ENCODE measurements around the gene UBE3C. TPM values are rescaled to one million over a fixed set of nuclear protein-coding genes. Genes with fewer than 3 reads are reported as not detected.

UBE3C gene
- total RNA-seq, 4 donors from 2014 or later = 70.9 to 107 (median 100) TPM

DNA sequence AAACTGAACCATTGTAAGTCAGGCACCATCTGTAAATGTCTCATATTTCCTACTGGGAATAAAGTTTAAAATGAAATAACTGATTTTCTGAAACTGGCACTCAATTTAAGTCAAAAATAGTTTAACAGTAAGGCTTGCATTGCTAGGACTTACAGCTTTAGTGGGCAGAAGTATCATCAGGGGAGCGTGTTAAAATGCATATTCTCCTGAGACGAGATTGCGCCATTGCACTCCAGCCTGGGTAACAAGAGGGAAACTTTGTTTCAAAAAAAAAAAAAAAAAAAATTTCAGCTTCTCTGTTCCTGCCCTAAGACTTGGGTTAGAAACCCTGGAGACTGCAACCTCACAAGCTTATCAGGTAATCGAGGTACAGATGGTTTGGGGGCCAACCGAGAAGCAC is 65.4 kb downstream of the UBE3C start:
- ATAC-seq = no peak
- Histone ChIP-seq H3K27me3 (no peaks in the 10 kb centered on the region), H3K27ac (no peak overlapping the region), H3K4me1 (no peaks in the 10 kb centered on the region), H3K9me3 (no peaks in the 10 kb centered on the region), H3K36me3 (peaks cover 3 to 81% of the 10 kb centered on the region in 2 donors), H3K4me3 (no peak overlapping the region)
- WGBS, 2 donors (ENCODE audit: low coverage in 1 of 2) = 89 to 97% methylated on average over 5 of the region's 5 CpGs
- no peak for TF ChIP-seq EP300 (IDR thresholded peaks at IDR 0.05)
- no peak for TF ChIP-seq POLR2A (IDR thresholded peaks at IDR 0.05)
- no peak for TF ChIP-seq POLR2AphosphoS5 (IDR thresholded peaks at IDR 0.05)
- TF ChIP-seq, protein P1, sequence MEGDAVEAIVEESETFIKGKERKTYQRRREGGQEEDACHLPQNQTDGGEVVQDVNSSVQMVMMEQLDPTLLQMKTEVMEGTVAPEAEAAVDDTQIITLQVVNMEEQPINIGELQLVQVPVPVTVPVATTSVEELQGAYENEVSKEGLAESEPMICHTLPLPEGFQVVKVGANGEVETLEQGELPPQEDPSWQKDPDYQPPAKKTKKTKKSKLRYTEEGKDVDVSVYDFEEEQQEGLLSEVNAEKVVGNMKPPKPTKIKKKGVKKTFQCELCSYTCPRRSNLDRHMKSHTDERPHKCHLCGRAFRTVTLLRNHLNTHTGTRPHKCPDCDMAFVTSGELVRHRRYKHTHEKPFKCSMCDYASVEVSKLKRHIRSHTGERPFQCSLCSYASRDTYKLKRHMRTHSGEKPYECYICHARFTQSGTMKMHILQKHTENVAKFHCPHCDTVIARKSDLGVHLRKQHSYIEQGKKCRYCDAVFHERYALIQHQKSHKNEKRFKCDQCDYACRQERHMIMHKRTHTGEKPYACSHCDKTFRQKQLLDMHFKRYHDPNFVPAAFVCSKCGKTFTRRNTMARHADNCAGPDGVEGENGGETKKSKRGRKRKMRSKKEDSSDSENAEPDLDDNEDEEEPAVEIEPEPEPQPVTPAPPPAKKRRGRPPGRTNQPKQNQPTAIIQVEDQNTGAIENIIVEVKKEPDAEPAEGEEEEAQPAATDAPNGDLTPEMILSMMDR (IDR thresholded peaks at IDR 0.05) = no peak

DNA sequence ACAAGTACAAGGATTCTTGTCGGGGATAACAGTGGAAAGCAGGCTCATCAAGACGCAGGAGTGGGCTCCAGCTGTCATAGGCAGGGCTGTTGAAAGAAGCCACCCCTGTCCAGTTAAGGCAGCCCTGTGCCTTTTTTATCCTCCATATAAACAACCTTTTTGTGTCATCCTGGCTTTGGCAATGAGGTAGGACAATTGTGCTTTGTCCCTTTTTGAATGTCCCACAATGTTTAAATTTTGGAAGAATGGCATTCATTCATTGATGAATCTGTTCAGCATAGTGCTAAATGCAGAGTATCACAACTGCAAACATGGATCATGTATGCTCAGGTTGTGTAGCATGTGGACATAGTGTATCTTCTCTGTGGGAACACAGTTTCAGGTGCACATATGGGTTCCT is 66.7 kb downstream of the UBE3C start:
- Histone ChIP-seq H3K9me3 (no peaks in the 10 kb centered on the region), H3K4me3 (no peak overlapping the region), H3K36me3 (peaks cover 3 to 84% of the 10 kb centered on the region in 2 donors), H3K4me1 (no peaks in the 10 kb centered on the region), H3K27me3 (no peaks in the 10 kb centered on the region), H3K27ac (no peak overlapping the region)
- WGBS, 2 donors (ENCODE audit: low coverage in 1 of 2) = 83% methylated on average over 2 of the region's 2 CpGs
- TF ChIP-seq, protein P1 (IDR thresholded peaks at IDR 0.05) = no peak
- TF ChIP-seq EP300 (IDR thresholded peaks at IDR 0.05) (no peak), POLR2AphosphoS5 (IDR thresholded peaks at IDR 0.05) (no peak), POLR2A (IDR thresholded peaks at IDR 0.05) (no peak)
- no peak for ATAC-seq

DNA sequence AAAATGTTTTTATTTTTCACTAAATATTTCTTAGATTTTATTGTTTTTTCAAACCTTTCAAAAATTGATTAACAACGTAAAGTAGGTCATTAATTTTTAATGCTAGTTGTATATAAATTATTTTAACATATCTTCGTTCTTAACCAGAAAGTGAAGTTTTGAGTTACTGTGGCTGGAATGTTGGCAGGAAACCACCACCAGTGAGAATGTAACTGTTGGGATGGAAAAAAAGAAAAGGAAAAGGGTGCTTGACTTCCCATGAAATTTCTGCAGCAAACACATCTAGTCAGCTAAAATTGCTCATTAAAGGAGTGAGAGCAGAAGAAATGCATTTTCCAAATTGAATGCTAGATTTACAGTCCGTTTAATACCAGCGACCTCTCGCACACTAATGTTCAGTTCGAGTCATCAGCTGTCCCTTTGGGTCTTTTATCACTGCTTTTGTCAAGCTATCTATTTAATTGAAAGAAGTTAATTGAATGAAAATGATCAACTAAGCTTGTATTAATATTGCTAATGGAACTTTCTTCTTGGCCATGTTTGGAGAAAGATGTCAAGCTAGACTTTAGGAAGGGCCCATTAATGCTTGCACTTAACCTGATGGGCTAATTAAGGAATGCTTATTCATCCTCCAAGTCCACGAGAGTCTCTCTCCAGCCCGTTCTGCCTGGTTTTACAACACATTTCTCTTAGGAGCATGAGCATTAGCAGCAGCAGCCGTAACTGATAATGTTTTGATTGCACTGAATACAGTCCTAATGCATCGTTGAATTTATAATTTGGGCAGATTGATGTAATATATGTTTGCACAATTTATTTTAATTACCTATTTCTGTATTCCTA is 70.1 kb downstream of the UBE3C start:
- ATAC-seq = no peak
- Histone ChIP-seq H3K27me3 (no peaks in the 10 kb centered on the region), H3K4me1 (no peaks in the 10 kb centered on the region), H3K9me3 (no peaks in the 10 kb centered on the region), H3K27ac (no peak overlapping the region), H3K4me3 (no peak overlapping the region), H3K36me3 (peaks cover 0 to 85% of the 10 kb centered on the region in 2 donors)
- WGBS, 2 donors (ENCODE audit: low coverage in 1 of 2) = 57 to 73% methylated on average over 10 of the region's 10 CpGs
- TF ChIP-seq, protein P1 (IDR thresholded peaks at IDR 0.05) = no peak
- TF ChIP-seq EP300 (IDR thresholded peaks at IDR 0.05) = no peak
- TF ChIP-seq POLR2A (IDR thresholded peaks at IDR 0.05) = no peak
- TF ChIP-seq POLR2AphosphoS5 (IDR thresholded peaks at IDR 0.05) = no peak

DNA sequence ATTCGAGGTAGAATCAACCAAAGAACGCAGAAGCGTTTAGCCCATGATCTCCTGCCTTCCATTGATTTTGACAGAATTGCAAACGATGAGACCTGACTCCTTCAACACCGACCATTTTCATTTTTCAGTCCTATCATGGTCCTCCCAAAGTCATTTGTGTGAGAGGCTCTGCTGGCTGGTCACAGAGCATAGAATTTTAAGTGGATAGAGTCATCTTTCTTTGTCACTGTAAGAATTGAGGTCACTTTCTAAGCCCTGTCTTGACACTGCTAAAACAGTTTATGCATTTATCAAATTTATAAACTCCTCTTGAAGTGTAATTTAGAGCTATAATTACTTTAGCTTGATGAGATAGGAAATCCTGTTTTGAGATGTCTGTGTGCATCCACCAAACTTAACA is 72.0 kb downstream of the UBE3C start:
- TF ChIP-seq, protein P1 (IDR thresholded peaks at IDR 0.05) = no peak
- TF ChIP-seq POLR2A (IDR thresholded peaks at IDR 0.05) = no peak
- no peak for TF ChIP-seq POLR2AphosphoS5 (IDR thresholded peaks at IDR 0.05)
- no peak for TF ChIP-seq EP300 (IDR thresholded peaks at IDR 0.05)
- ATAC-seq = no peak
- Histone ChIP-seq H3K27me3 (no peaks in the 10 kb centered on the region), H3K36me3 (peaks cover 0 to 66% of the 10 kb centered on the region in 2 donors), H3K9me3 (no peaks in the 10 kb centered on the region), H3K4me3 (no peak overlapping the region), H3K4me1 (no peaks in the 10 kb centered on the region), H3K27ac (no peak overlapping the region)
- 52 to 59% methylated on average over 5 of the region's 5 CpGs for WGBS, 2 donors (ENCODE audit: low coverage in 1 of 2)

DNA sequence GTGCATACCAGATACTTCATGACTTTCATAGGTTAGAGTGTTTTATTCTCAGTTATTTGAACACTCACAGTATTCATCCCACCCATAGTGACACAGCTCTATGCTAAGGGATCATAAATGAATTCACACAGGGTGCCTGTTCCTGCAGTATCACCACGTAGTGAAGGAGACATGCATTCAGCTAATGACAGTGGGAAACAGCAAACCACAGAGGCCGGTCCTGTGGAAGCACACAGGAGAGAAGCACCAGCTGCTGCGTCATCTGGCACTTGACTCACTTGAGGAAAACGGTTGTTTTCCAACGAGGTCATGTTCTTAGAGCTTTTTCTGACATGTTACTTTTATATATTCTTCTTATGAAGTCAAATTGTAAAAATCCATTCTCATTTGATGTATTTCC is 73.0 kb downstream of the UBE3C start:
- H3K27me3 ChIP-seq = no peaks in the 10 kb centered on the region
- no peaks in the 10 kb centered on the region for H3K9me3 ChIP-seq
- WGBS, 2 donors (ENCODE audit: low coverage in 1 of 2) = 45 to 64% methylated on average over 3 to 4 of the region's 5 CpGs
- ATAC-seq = no peak
- H3K4me1 ChIP-seq = no peaks in the 10 kb centered on the region
- no peak overlapping the region for H3K27ac ChIP-seq
- H3K36me3 ChIP-seq = peaks cover 0 to 60% of the 10 kb centered on the region in 2 donors
- TF ChIP-seq POLR2AphosphoS5 (IDR thresholded peaks at IDR 0.05) = no peak
- TF ChIP-seq, protein P1 (IDR thresholded peaks at IDR 0.05) = no peak
- no peak for TF ChIP-seq EP300 (IDR thresholded peaks at IDR 0.05)
- no peak for TF ChIP-seq POLR2A (IDR thresholded peaks at IDR 0.05)
- H3K4me3 ChIP-seq = no peak overlapping the region

Data from gastroesophageal sphincter (tissue), 4 donors.